K562 (cell line): ENCODE data around the gene FEN1. TPM values are rescaled to one million over a fixed set of nuclear protein-coding genes. Genes with fewer than 3 reads are reported as not detected.

Source experiments
- ARID3B ChIP-seq: fragments of 250-450 bp; sonication (Bioruptor Pico); IDR thresholded peaks from 2 replicates; pipeline ENCODE4 v1.4.0; 2020; ENCODE audit warnings: borderline replicate concordance
- CTCFL ChIP-seq: IDR thresholded peaks from 2 replicates; pipeline ENCODE4 v1.6.1; 2011; ENCODE audit warnings: borderline replicate concordance, low read depth, mild to moderate bottlenecking, moderate library complexity, low read length; ENCODE audit not compliant: insufficient read depth, poor library complexity, severe bottlenecking
- E2F5 ChIP-seq: sonication (generic); formaldehyde crosslinking; IDR thresholded peaks from 2 replicates; pipeline ENCODE4 v1.8.0; 2022; ENCODE audit warnings: mild to moderate bottlenecking, missing genetic modification reagents
- ETS1 ChIP-seq: conservative IDR thresholded peaks from 2 replicates; pipeline ENCODE4 v1.6.1; 2011; ENCODE audit warnings: low read depth, mild to moderate bottlenecking, low read length; ENCODE audit not compliant: control insufficient read depth
- ETV5 ChIP-seq: sonication (generic); formaldehyde crosslinking; IDR thresholded peaks from 2 replicates; pipeline ENCODE4 v1.4.0; 2020; ENCODE audit warnings: low read depth, mild to moderate bottlenecking, missing genetic modification reagents
- FOXJ2 ChIP-seq: fragments of 200-800 bp; sonication (Bioruptor generic); IDR thresholded peaks from 2 replicates; pipeline ENCODE4 v1.6.1; 2016; ENCODE audit warnings: missing genetic modification characterization, missing compliant biosample characterization
- GABPA ChIP-seq: fragments of 200-800 bp; sonication (Bioruptor generic); conservative IDR thresholded peaks from 2 replicates; pipeline ENCODE4 v1.6.1; 2016; ENCODE audit warnings: low read depth, missing genetic modification characterization, missing compliant biosample characterization
- KHSRP ChIP-seq: fragments of 450-650 bp; IDR thresholded peaks from 2 replicates; pipeline ENCODE4 v1.6.1; 2017
- POLR3G ChIP-seq: IDR thresholded peaks from 2 replicates; pipeline ENCODE4 v1.6.1; 2011; ENCODE audit not compliant: insufficient read length, insufficient replicate concordance; ENCODE audit errors: extremely low read depth
- RERE ChIP-seq: sonication (generic); formaldehyde crosslinking; IDR thresholded peaks from 2 replicates; pipeline ENCODE4 v1.8.0; 2023; ENCODE audit warnings: missing genetic modification reagents, mild to moderate bottlenecking, borderline replicate concordance
- SAP30 ChIP-seq: fragments of 200-600 bp; sonication (generic); IDR thresholded peaks from 2 replicates; pipeline ENCODE4 v1.6.1; 2012; ENCODE audit warnings: borderline replicate concordance, low read depth, mild to moderate bottlenecking, moderate library complexity, low read length, control low read depth, inconsistent platforms; ENCODE audit not compliant: insufficient read depth, poor library complexity, severe bottlenecking
- TCF7 ChIP-seq: sonication (generic); IDR thresholded peaks from 2 replicates; pipeline ENCODE4 v1.6.1; 2016; ENCODE audit warnings: antibody characterized with exemption, borderline replicate concordance
- ZNF134 ChIP-seq: fragments of 250-450 bp; sonication (Bioruptor Pico); conservative IDR thresholded peaks from 2 replicates; pipeline ENCODE4 v1.4.0; 2020
- polyA plus RNA-seq, 8 experiments: library from polyadenylated mRNA; depleted of rRNA in 4 of 8; stranded (reverse) in 5 of 8; unstranded in 3 of 8; fragments of >200 nt; fragmentation: Nextera tagmentation in 2 of 8; fragmentation: Illumina TruSeq in 1 of 8; extraction: Ambion mirVana in 2 of 8; extraction: Trizol in 1 of 8; gene quantifications; 2 replicates each; pipeline versions ENCODE4 v1.2.1 to v1.2.3, GENCODE V29; 2011 to 2014; ENCODE audit warnings: inconsistent platforms in 1 of 8, missing spikeins in 1 of 8
- total RNA-seq, 7 experiments: library from RNA; depleted of rRNA in 6 of 7; stranded (reverse); fragments of >200 nt in 6 of 7; fragmentation: Illumina TruSeq in 2 of 7; extraction: Trizol in 2 of 7; gene quantifications; 2 replicates each; pipeline versions ENCODE4 v1.2.1 to v1.2.3, GENCODE V29; 2011 to 2021; ENCODE audit warnings: low replicate concordance in 1 of 7

The FEN1 gene
- total and polyA plus RNA-seq, 9 of the 15 experiments (the other 6 are each of a cell fraction or from before 2014, with no cell fraction given), result 58.1 to 156 (median 137) TPM

- TF ChIP-seq RERE (CRISPR knock-in tag), result no peak
- TF ChIP-seq FOXJ2 (tag), result no peak
- no peak for TF ChIP-seq POLR3G
- TF ChIP-seq ZNF134 (CRISPR knock-in tag), result peak; percentile 33; the same call in 1 of the 2 replicates
- no peak for TF ChIP-seq KHSRP
- TF ChIP-seq SAP30, result no peak
- TF ChIP-seq GABPA (tag), result peak; percentile 77
- no peak for TF ChIP-seq E2F5 (CRISPR knock-in tag)
- TF ChIP-seq ETS1, result peak; percentile 75; the same call in 1 of the 2 replicates
- TF ChIP-seq TCF7, result no peak
- no peak for TF ChIP-seq ARID3B
- TF ChIP-seq ETV5 (CRISPR knock-in tag), result peak; percentile 96
- no peak for TF ChIP-seq CTCFL
Measured at GRCh38 chr11:61834278-61835048, 41.8 kb downstream of the FEN1 start (continued).
